HepG2 (cell line): ENCODE measurements around the gene KIAA1755. TPM values are rescaled to one million over a fixed set of nuclear protein-coding genes. Genes with fewer than 3 reads are reported as not detected.

Experiments
- ATAC-seq: fragments of 200-7000 bp; cut with Tn5 transposase; 3 replicates; pipeline ENCODE4 v1.9.1; 2020; ENCODE audit warnings: mild to moderate bottlenecking, moderate library complexity
- BruUV-seq: library from RNA; stranded (reverse); fragments of 400-500 nt; replicated peaks from 2 replicates; lab custom pipeline; 2021; lab: Mats Ljungman, UMichigan
- CTCF ChIA-PET: fragments of 300-600 bp; formaldehyde crosslinking; extraction: SDS; loops from one replicate; lab custom pipeline; 2021; ENCODE audit warnings: low total read pairs, inconsistent platforms, low intra/inter-chr PET ratio; lab: Yijun Ruan, JAX
- POLR2A ChIA-PET: fragments of 350-600 bp; sonication (Branson Sonifier 250); formaldehyde crosslinking; loops from one replicate; lab custom pipeline; 2020; ENCODE audit warnings: antibody characterized with exemption, inconsistent platforms; lab: Yijun Ruan, JAX
- DNase-seq: peaks from one replicate; pipeline ENCODE4 v3.0.0-alpha.2; 2015; ENCODE audit warnings: low spot score
- FAIRE-seq: peaks from 3 replicates; lab custom pipeline; 2011; peaks lifted over from hg19 to GRCh38; lab: Jason Lieb, UNC
- H2AFZ ChIP-seq: one replicate; pipeline ENCODE4 v1.6.1; 2011; ENCODE audit warnings: low read length, inconsistent platforms
- H3K27ac ChIP-seq: fragments of 300-600 bp; 3 replicates; pipeline ENCODE4 v1.8.0; 2011; ENCODE audit warnings: mixed run types, mild to moderate bottlenecking, mixed read lengths, low read length, inconsistent platforms; ENCODE audit not compliant: insufficient read depth; ENCODE audit errors: extremely low read length
- H3K27me3 ChIP-seq, 2 experiments: fragments of 200-600 bp in 1 of 2; 2 replicates in 1 of 2; 3 replicates in 1 of 2; pipeline versions ENCODE4 v1.6.0 to v1.8.0; 2011; ENCODE audit warnings: low read length in 2 of 2, mild to moderate bottlenecking in 2 of 2, moderate library complexity in 2 of 2, inconsistent platforms in 1 of 2; ENCODE audit not compliant: insufficient read depth in 2 of 2, control insufficient read depth in 1 of 2
- H3K36me3 ChIP-seq, 2 experiments: fragments of 200-600 bp in 1 of 2; replicated peaks in 1 of 2; 2 replicates in 1 of 2; 3 replicates in 1 of 2; pipeline versions ENCODE4 v1.5.1 to v1.8.0; 2011; ENCODE audit warnings: low read length in 2 of 2, inconsistent platforms in 1 of 2; ENCODE audit not compliant: insufficient read depth in 2 of 2, control insufficient read depth in 1 of 2
- H3K4me1 ChIP-seq: 2 replicates; pipeline ENCODE4 v1.5.1; 2012; ENCODE audit warnings: low read length, inconsistent platforms; ENCODE audit not compliant: insufficient read depth
- H3K4me2 ChIP-seq: 2 replicates; pipeline ENCODE4 v1.6.0; 2011; ENCODE audit warnings: low read depth, low read length, inconsistent platforms
- H3K4me3 ChIP-seq, 3 experiments: fragments of 200-600 bp in 1 of 3; sonication (generic), shearing (Covaris generic) in 1 of 3; replicated peaks in 1 of 3; 2 replicates each; pipeline ENCODE4 v1.5.1; 2011 to 2016; ENCODE audit warnings: low read length in 3 of 3, inconsistent platforms in 2 of 3, low read depth in 2 of 3, mild to moderate bottlenecking in 2 of 3, control low read depth in 1 of 3, mixed read lengths in 1 of 3; ENCODE audit not compliant: insufficient read depth in 1 of 3
- H3K79me2 ChIP-seq: one replicate; pipeline ENCODE4 v1.6.1; 2011; ENCODE audit warnings: low read length, inconsistent platforms; ENCODE audit not compliant: insufficient read depth
- H3K9ac ChIP-seq: 2 replicates; pipeline ENCODE4 v1.6.0; 2011; ENCODE audit warnings: mild to moderate bottlenecking, low read depth, low read length, inconsistent platforms; ENCODE audit not compliant: insufficient read depth
- H3K9me3 ChIP-seq: 2 replicates; pipeline ENCODE4 v1.5.1; 2012; ENCODE audit warnings: mild to moderate bottlenecking, low read length
- H4K20me1 ChIP-seq: 2 replicates; pipeline ENCODE4 v1.6.0; 2011; ENCODE audit warnings: inconsistent platforms, mild to moderate bottlenecking, low read length, moderate library complexity; ENCODE audit not compliant: insufficient read depth
- ARID2 ChIP-seq: sonication (generic); formaldehyde crosslinking; IDR thresholded peaks from 2 replicates; pipeline ENCODE4 v1.8.1; 2022; ENCODE audit warnings: mild to moderate bottlenecking, missing genetic modification reagents, borderline replicate concordance
- HMGA1 ChIP-seq: sonication (generic); formaldehyde crosslinking; conservative IDR thresholded peaks from 2 replicates; pipeline ENCODE4 v1.4.0; 2020; ENCODE audit warnings: missing genetic modification reagents
- JUND ChIP-seq: sonication (generic); formaldehyde crosslinking; IDR thresholded peaks from 2 replicates; pipeline ENCODE4 v1.8.0; 2022; ENCODE audit warnings: mild to moderate bottlenecking, missing genetic modification reagents
- MED8 ChIP-seq: sonication (generic); formaldehyde crosslinking; IDR thresholded peaks from 2 replicates; pipeline ENCODE4 v1.8.1; 2023; ENCODE audit warnings: mild to moderate bottlenecking, missing genetic modification reagents; ENCODE audit not compliant: insufficient replicate concordance
- MIER2 ChIP-seq: IDR thresholded peaks from 2 replicates; pipeline ENCODE4 v1.6.1; 2016; ENCODE audit warnings: missing biosample characterization, missing genetic modification reagents
- MLX ChIP-seq: IDR thresholded peaks from 2 replicates; pipeline ENCODE4 v1.6.1; 2016
- TMF1 ChIP-seq: sonication (generic); formaldehyde crosslinking; IDR thresholded peaks from 2 replicates; pipeline ENCODE4 v1.8.1; 2022; ENCODE audit warnings: low read depth, missing genetic modification reagents
- TP53 ChIP-seq: sonication (generic); formaldehyde crosslinking; conservative IDR thresholded peaks from 2 replicates; pipeline ENCODE4 v1.4.0; 2020; ENCODE audit warnings: missing genetic modification reagents
- ZNF124 ChIP-seq: sonication (generic); formaldehyde crosslinking; IDR thresholded peaks from 2 replicates; pipeline ENCODE4 v1.4.0; 2020; ENCODE audit warnings: missing genetic modification reagents
- ZNF207 ChIP-seq: fragments of 450-650 bp; IDR thresholded peaks from 2 replicates; pipeline ENCODE4 v1.6.1; 2016; ENCODE audit warnings: antibody characterized with exemption, borderline replicate concordance
- ZNF225 ChIP-seq: sonication (generic); formaldehyde crosslinking; IDR thresholded peaks from 2 replicates; pipeline ENCODE4 v1.4.0; 2020; ENCODE audit warnings: mild to moderate bottlenecking, missing genetic modification reagents
- ZNF256 ChIP-seq: sonication (generic); formaldehyde crosslinking; conservative IDR thresholded peaks from 2 replicates; pipeline ENCODE4 v1.4.0; 2020; ENCODE audit warnings: missing genetic modification reagents
- ZNF484 ChIP-seq: sonication (generic); formaldehyde crosslinking; IDR thresholded peaks from 2 replicates; pipeline ENCODE4 v1.5.1; 2020; ENCODE audit warnings: mild to moderate bottlenecking, low read depth, missing genetic modification reagents, borderline replicate concordance
- ZNF558 ChIP-seq: sonication (generic); formaldehyde crosslinking; IDR thresholded peaks from 2 replicates; pipeline ENCODE4 v1.9.0; 2022; ENCODE audit warnings: mild to moderate bottlenecking, missing genetic modification reagents, borderline replicate concordance
- ZNF691 ChIP-seq: sonication (generic); formaldehyde crosslinking; IDR thresholded peaks from 2 replicates; pipeline ENCODE4 v1.4.0; 2020; ENCODE audit warnings: missing genetic modification reagents, low read depth, mild to moderate bottlenecking, borderline replicate concordance
- ZNF703 ChIP-seq: sonication (generic); formaldehyde crosslinking; IDR thresholded peaks from 2 replicates; pipeline ENCODE4 v1.5.1; 2020; ENCODE audit warnings: missing genetic modification reagents, mild to moderate bottlenecking, moderate library complexity, borderline replicate concordance
- ZNF709 ChIP-seq: sonication (generic); formaldehyde crosslinking; IDR thresholded peaks from 2 replicates; pipeline ENCODE4 v1.5.0; 2020; ENCODE audit warnings: mild to moderate bottlenecking, missing genetic modification reagents
- ZNF737 ChIP-seq: sonication (generic); formaldehyde crosslinking; IDR thresholded peaks from 2 replicates; pipeline ENCODE4 v1.5.0; 2020; ENCODE audit warnings: missing genetic modification reagents, mild to moderate bottlenecking, borderline replicate concordance
- ZNF839 ChIP-seq: sonication (generic); formaldehyde crosslinking; IDR thresholded peaks from 2 replicates; pipeline ENCODE4 v1.4.0; 2020; ENCODE audit warnings: missing genetic modification reagents, mild to moderate bottlenecking, borderline replicate concordance
- ZNF883 ChIP-seq: sonication (generic); formaldehyde crosslinking; IDR thresholded peaks from 2 replicates; pipeline ENCODE4 v1.5.1; 2020; ENCODE audit warnings: mild to moderate bottlenecking, missing genetic modification reagents; ENCODE audit errors: not compliant biosample characterization
- ZSCAN21 ChIP-seq: sonication (generic); formaldehyde crosslinking; IDR thresholded peaks from 2 replicates; pipeline ENCODE4 v1.8.0; 2022; ENCODE audit warnings: mild to moderate bottlenecking, missing genetic modification reagents, moderate library complexity, borderline replicate concordance
- WGBS: methylation state at CpG from one replicate; pipeline ENCODE4 v1.1.6; 2017; ENCODE audit warnings: low lambda C conversion rate; 5-methylcytosine and 5-hydroxymethylcytosine counted together
- in situ Hi-C: cut with HindIII; loops from 2 replicates; pipeline ENCODE4 v1.10.0; 2017; ENCODE audit warnings: low pct_unique_long_range_greater_than_20kb; ENCODE audit not compliant: extremely low pct_ligation_motif_present
- intact Hi-C: fragments of 100-400 bp; cut with micrococcal nuclease; formaldehyde crosslinking; loops from one replicate; pipeline ENCODE4 v1.10.0; 2022; ENCODE audit not compliant: unreplicated experiment
- polyA plus RNA-seq, 8 experiments: library from polyadenylated mRNA; depleted of rRNA in 3 of 8; stranded (reverse) in 7 of 8; unstranded in 1 of 8; fragments of >200 nt; fragmentation: Illumina TruSeq in 4 of 8; extraction: Trizol in 4 of 8; gene quantifications; 2 replicates each; pipeline versions ENCODE4 v1.2.1 to v1.2.3, GENCODE V29; 2011 to 2016; ENCODE audit warnings: low read depth in 4 of 8, missing spikeins in 1 of 8, mixed read lengths in 1 of 8; ENCODE audit not compliant: insufficient read depth in 1 of 8
- total RNA-seq, 5 experiments: library from RNA; depleted of rRNA; stranded (reverse); fragments of >200 nt; fragmentation: Illumina TruSeq; extraction: Trizol; gene quantifications; 2 replicates each; pipeline ENCODE4 v1.2.3, GENCODE V29; 2016; ENCODE audit warnings: low read depth in 1 of 5

The KIAA1755 gene
- total and polyA plus RNA-seq, 2 of the 13 experiments (the other 11 are each of a cell fraction or from before 2014, with no cell fraction given): 0.04 TPM; not detected in 1

- TF ChIP-seq TP53 (CRISPR knock-in tag): 0 out of 2 replicates have a peak, but pooled peaks have one; percentile 51
- peak; percentile 87 for TF ChIP-seq ZNF124
- peak; percentile 78; the same call in 1 of the 2 replicates for TF ChIP-seq ZNF484 (CRISPR knock-in tag)
- TF ChIP-seq ZNF691 (CRISPR knock-in tag): peak; percentile 78; the same call in 1 of the 2 replicates
- TF ChIP-seq ZNF839: 0 out of 2 replicates have a peak, but pooled peaks have one; percentile 39
- TF ChIP-seq ZSCAN21: peak; percentile 66; the same call in 1 of the 2 replicates
- peak; percentile 56 for TF ChIP-seq MED8 (CRISPR knock-in tag)
- no peak for TF ChIP-seq HMGA1 (CRISPR knock-in tag)
- 0 out of 2 replicates have a peak, but pooled peaks have one; percentile 57 for TF ChIP-seq TMF1 (CRISPR knock-in tag)
These were observed 95.2 kb downstream of the KIAA1755 start, which contains the start of gene TGM2 (continued) for GRCh38 chr20:38165089-38165965.

- TSS peak; percentile 51 for BruUV-seq
- Histone ChIP-seq H2AFZ (no peak overlapping the region), H3K4me3 (peak overlapping the region; percentile 57 to 82 (median 65)), H4K20me1 (no peaks in the 10 kb centered on the region), H3K79me2 (no peaks in the 10 kb centered on the region), H3K36me3 (no peaks in the 10 kb centered on the region; a peak in 3 of 5 replicates), H3K9ac (peak overlapping the region; percentile 59), H3K4me1 (peaks cover 80% of the 10 kb centered on the region), H3K4me2 (peak overlapping the region; percentile 85), H3K27me3 (no peaks in the 10 kb centered on the region), H3K27ac (no peak overlapping the region), H3K9me3 (no peaks in the 10 kb centered on the region)
- peak; percentile 3 for ATAC-seq
- intact Hi-C loops: loop anchor here (1.0 kb wide), 6 partner anchors 21 to 107 kb away; no protein-coding TSS in a partner anchor
- 41% methylated on average over 13 of the region's 14 CpGs for WGBS
- ChIA-PET CTCF (interaction anchor here (0.5 to 4.4 kb wide), 8 partner anchors 39 to 132 kb away, joined by 3 to 54 read pairs (median 12); partner anchors contain the start of gene TTI1), POLR2A (interaction anchor here (0.6 to 5.0 kb wide), 7 partner anchors 21 to 91 kb away, joined by 3 to 37 read pairs (median 6); no protein-coding TSS in a partner anchor)
- in situ Hi-C loops: loop anchor here (5.0 kb wide), 1 partner anchor 107 kb away; no protein-coding TSS in a partner anchor
- FAIRE-seq: no peak
- DNase-seq: no peak
- TF ChIP-seq ZNF558 (CRISPR knock-in tag): peak; percentile 58; the same call in 1 of the 2 replicates
- TF ChIP-seq ZNF256: no peak
- peak; percentile 5; the same call in 1 of the 2 replicates for TF ChIP-seq ZNF225
- TF ChIP-seq ARID2: no peak
- no peak for TF ChIP-seq ZNF207
- TF ChIP-seq MIER2 (CRISPR knock-in tag): no peak
- TF ChIP-seq ZNF709 (CRISPR knock-in tag): no peak
- no peak for TF ChIP-seq JUND (CRISPR knock-in tag)
- TF ChIP-seq MLX: no peak
- TF ChIP-seq ZNF883 (CRISPR knock-in tag): no peak
- TF ChIP-seq ZNF737: no peak
- TF ChIP-seq ZNF703: no peak
These were observed 95.9 kb downstream of the KIAA1755 start for GRCh38 chr20:38164624-38165088.
